Keratinocyte (primary cell): ENCODE results near the gene OLR1. TPM values are rescaled to one million over a fixed set of nuclear protein-coding genes. Genes with fewer than 3 reads are reported as not detected.

Experiments
- DNase-seq: peaks from one replicate; pipeline ENCODE4 v3.0.0-alpha.2; 2011; ENCODE audit warnings: low read depth, missing footprints, low spot score
- FAIRE-seq: peaks from 2 replicates; lab custom pipeline; 2011; peaks lifted over from hg19 to GRCh38; lab: Jason Lieb, UNC
- H2AFZ ChIP-seq: 2 replicates; pipeline ENCODE4 v1.6.0; 2012; ENCODE audit warnings: low read length, control low read depth, inconsistent platforms; ENCODE audit not compliant: control insufficient read depth
- H3K27ac ChIP-seq: 2 replicates; pipeline ENCODE4 v1.5.1; 2011; ENCODE audit warnings: low read length; ENCODE audit not compliant: control insufficient read depth, insufficient read depth
- H3K27me3 ChIP-seq: 3 replicates; pipeline ENCODE4 v1.6.0; 2011; ENCODE audit warnings: low read length; ENCODE audit not compliant: control insufficient read depth, insufficient read depth; ENCODE audit errors: extremely low read depth
- H3K36me3 ChIP-seq, 2 experiments: 2 replicates in 1 of 2; 3 replicates in 1 of 2; pipeline ENCODE4 v1.5.1; 2011; ENCODE audit warnings: low read length in 2 of 2, mild to moderate bottlenecking in 1 of 2; ENCODE audit not compliant: control insufficient read depth in 2 of 2, insufficient read depth in 2 of 2; ENCODE audit errors: extremely low read depth in 1 of 2
- H3K4me1 ChIP-seq: 3 replicates; pipeline ENCODE4 v1.5.1; 2011; ENCODE audit warnings: low read length; ENCODE audit not compliant: control insufficient read depth, insufficient read depth; ENCODE audit errors: extremely low read depth
- H3K4me2 ChIP-seq: 3 replicates; pipeline ENCODE4 v1.6.0; 2011; ENCODE audit warnings: low read depth, low read length; ENCODE audit not compliant: control insufficient read depth, insufficient read depth; ENCODE audit errors: extremely low read depth
- H3K4me3 ChIP-seq, 3 experiments: fragments of 200-600 bp in 1 of 3; sonication (generic) in 1 of 3; 2 replicates in 2 of 3; 3 replicates in 1 of 3; pipeline ENCODE4 v1.5.1; 2011 to 2016; ENCODE audit warnings: low read length in 3 of 3, mild to moderate bottlenecking in 3 of 3, control low read depth in 2 of 3, inconsistent platforms in 1 of 3, low read depth in 1 of 3, mixed read lengths in 1 of 3, mixed run types in 1 of 3, moderate library complexity in 1 of 3; ENCODE audit not compliant: control insufficient read depth in 2 of 3, insufficient read depth in 2 of 3; ENCODE audit errors: extremely low read depth in 1 of 3
- H3K79me2 ChIP-seq: 2 replicates; pipeline ENCODE4 v1.6.0; 2012; ENCODE audit warnings: low read length; ENCODE audit not compliant: control insufficient read depth, insufficient read depth
- H3K9ac ChIP-seq: 3 replicates; pipeline ENCODE4 v1.6.0; 2011; ENCODE audit warnings: low read length; ENCODE audit not compliant: control insufficient read depth, insufficient read depth; ENCODE audit errors: extremely low read depth
- H3K9me1 ChIP-seq: 3 replicates; pipeline ENCODE4 v1.6.0; 2011; ENCODE audit warnings: low read length; ENCODE audit not compliant: control insufficient read depth, insufficient read depth; ENCODE audit errors: extremely low read depth
- H3K9me3 ChIP-seq: 2 replicates; pipeline ENCODE4 v1.5.1; 2012; ENCODE audit warnings: low read depth, low read length; ENCODE audit not compliant: control insufficient read depth
- H4K20me1 ChIP-seq: 3 replicates; pipeline ENCODE4 v1.6.0; 2011; ENCODE audit warnings: low read length; ENCODE audit not compliant: control insufficient read depth, insufficient read depth; ENCODE audit errors: extremely low read depth
- EZH2 ChIP-seq: IDR thresholded peaks from one replicate; pipeline ENCODE4 v1.6.1; 2012; ENCODE audit warnings: inconsistent platforms, mild to moderate bottlenecking, low read length, moderate library complexity
- dilution Hi-C: fragments of 300-500 bp; cut with MboI; formaldehyde crosslinking; loops from one replicate; pipeline ENCODE4 v1.7.0; 2020; ENCODE audit warnings: low sequenced_read_pairs; ENCODE audit not compliant: extremely low pct_ligation_motif_present
- polyA plus RNA-seq, 5 experiments: library from polyadenylated mRNA; depleted of rRNA in 3 of 5; stranded (reverse) in 3 of 5; stranded (forward) in 1 of 5; unstranded in 1 of 5; fragments of >200 nt; gene quantifications; 1 replicate in 1 of 5; 2 replicates in 3 of 5; 3 replicates in 1 of 5; pipeline versions ENCODE4 v1.2.1 to v1.2.3, GENCODE V29; 2011 to 2012; ENCODE audit warnings: missing spikeins in 2 of 5, low read depth in 1 of 5, low replicate concordance in 1 of 5
- TF ChIP-seq, protein P1 (sequence below), 3 experiments: IDR thresholded peaks in 1 of 3; conservative IDR thresholded peaks in 1 of 3; optimal IDR thresholded peaks in 1 of 3; 2 replicates in 2 of 3; 3 replicates in 1 of 3; pipeline versions ENCODE3 to v1.5.1; 2011; ENCODE audit warnings: low read length in 3 of 3, mild to moderate bottlenecking in 3 of 3, moderate library complexity in 2 of 3, control low read depth in 1 of 3, inconsistent platforms in 1 of 3; ENCODE audit not compliant: insufficient read depth in 2 of 3; ENCODE audit errors: extremely low read depth in 1 of 3

Gene OLR1
- polyA plus RNA-seq, 1 donor (not counting 4 experiments of a cell fraction or from before 2014, with no cell fraction given), result 0.17 TPM

DNA sequence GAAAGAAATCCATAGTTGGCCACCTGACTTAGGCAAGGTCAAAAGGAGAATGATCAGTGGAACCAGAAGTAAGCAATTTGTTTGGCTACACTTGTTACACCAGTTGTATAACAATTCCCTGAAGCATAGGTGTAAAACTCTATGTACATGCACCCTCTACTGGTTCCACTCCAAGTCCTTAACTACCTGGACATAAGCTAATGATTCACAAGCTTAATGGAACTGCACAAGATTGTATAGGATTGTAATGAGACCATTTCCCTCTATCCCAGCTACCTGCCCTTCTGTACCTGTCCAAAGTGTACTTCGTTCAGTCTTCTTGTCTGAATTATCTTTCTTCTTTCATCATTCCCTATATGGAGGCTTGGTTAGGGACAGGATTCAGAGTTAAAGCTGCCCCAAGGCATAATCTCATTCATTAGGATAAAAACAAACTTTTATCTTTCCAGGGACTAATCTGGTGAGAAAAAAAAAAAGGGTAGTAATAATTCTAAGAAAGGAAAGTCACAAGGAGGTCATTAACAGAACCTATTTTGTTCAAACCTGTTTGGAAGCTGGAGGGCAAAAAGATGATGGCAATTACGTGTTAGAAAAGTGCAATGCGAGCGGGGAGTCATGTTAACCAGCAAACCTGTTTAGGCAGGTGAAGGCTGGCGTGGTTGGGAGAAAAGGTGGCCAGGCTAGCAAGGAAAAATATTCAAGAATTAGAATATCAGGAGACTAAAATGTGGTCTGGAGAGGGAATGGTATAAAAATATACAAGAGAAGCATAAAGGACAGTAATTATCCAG lies 4.1 kb upstream of the OLR1 start:
- H3K9me3 ChIP-seq, result no peaks in the 10 kb centered on the region
- peak overlapping the region; percentile 94 for H3K27ac ChIP-seq
- H3K27me3 ChIP-seq, result no peaks in the 10 kb centered on the region
- no peaks in the 10 kb centered on the region for H3K9me1 ChIP-seq
- FAIRE-seq (peak; percentile 87), DNase-seq (peak; percentile 19)
- no peaks in the 10 kb centered on the region for H3K36me3 ChIP-seq
- H3K9ac ChIP-seq, result peak overlapping the region; percentile 65
- peak overlapping the region; percentile 92 for H3K4me2 ChIP-seq
- peak overlapping the region in 2 of 3 experiments; percentile 48 to 57 for H3K4me3 ChIP-seq
- dilution Hi-C loops, result no loop called here
- TF ChIP-seq EZH2, result no peak
- TF ChIP-seq, protein P1, sequence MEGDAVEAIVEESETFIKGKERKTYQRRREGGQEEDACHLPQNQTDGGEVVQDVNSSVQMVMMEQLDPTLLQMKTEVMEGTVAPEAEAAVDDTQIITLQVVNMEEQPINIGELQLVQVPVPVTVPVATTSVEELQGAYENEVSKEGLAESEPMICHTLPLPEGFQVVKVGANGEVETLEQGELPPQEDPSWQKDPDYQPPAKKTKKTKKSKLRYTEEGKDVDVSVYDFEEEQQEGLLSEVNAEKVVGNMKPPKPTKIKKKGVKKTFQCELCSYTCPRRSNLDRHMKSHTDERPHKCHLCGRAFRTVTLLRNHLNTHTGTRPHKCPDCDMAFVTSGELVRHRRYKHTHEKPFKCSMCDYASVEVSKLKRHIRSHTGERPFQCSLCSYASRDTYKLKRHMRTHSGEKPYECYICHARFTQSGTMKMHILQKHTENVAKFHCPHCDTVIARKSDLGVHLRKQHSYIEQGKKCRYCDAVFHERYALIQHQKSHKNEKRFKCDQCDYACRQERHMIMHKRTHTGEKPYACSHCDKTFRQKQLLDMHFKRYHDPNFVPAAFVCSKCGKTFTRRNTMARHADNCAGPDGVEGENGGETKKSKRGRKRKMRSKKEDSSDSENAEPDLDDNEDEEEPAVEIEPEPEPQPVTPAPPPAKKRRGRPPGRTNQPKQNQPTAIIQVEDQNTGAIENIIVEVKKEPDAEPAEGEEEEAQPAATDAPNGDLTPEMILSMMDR (optimal IDR thresholded peaks at IDR 0.05 in 1 of 3, IDR thresholded peaks at IDR 0.05 in 1 of 3, conservative IDR thresholded peaks at IDR 0.05 in 1 of 3; ENCODE audit: extremely low read depth in 1 of 3, insufficient read depth in 2 of 3, low read length in 3 of 3), result peak in 1 of 3 experiments; percentile 37
- H2AFZ ChIP-seq, result no peak overlapping the region
- H3K79me2 ChIP-seq, result no peaks in the 10 kb centered on the region
- peaks cover 46% of the 10 kb centered on the region for H3K4me1 ChIP-seq
- H4K20me1 ChIP-seq, result no peaks in the 10 kb centered on the region

DNA sequence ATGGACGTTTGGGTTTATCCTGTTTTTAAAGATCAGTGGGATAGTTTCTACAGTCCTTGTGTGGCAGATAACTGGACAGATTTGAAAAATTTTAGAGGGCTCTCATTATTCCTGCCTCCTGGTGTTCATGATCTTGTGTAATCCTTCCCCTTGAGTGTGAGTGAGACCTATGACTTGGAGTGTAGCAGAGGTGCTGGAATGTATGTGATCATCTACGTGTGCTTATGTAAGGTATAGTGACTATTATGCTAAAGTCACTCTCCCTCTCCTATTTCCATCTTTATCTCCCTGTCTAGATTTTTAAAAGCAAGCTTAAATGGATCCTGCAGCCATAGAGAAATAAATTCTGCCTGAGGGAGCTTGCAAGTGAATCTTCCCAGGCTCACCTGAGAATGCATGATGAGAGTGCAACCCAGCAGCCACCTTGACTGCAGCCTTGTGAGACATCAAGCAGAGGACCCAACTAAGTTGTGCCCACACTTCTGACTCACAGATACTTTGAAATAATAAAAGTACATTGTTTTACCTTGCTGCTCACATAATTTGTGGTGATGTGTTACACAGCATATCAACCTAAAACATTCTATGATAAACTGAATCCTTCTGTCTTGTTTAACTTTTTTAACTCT lies 3.2 kb upstream of the OLR1 start:
- peak; percentile 74 for FAIRE-seq
- dilution Hi-C loops, result no loop called here
- H3K27ac ChIP-seq, result peak overlapping the region; percentile 94
- peaks cover 45% of the 10 kb centered on the region for H3K4me1 ChIP-seq
- H4K20me1 ChIP-seq, result no peaks in the 10 kb centered on the region
- no peaks in the 10 kb centered on the region for H3K9me1 ChIP-seq
- no peak overlapping the region for H2AFZ ChIP-seq
- peak overlapping the region; percentile 92 for H3K4me2 ChIP-seq
- H3K36me3 ChIP-seq, result no peaks in the 10 kb centered on the region
- H3K9ac ChIP-seq, result peak overlapping the region; percentile 65
- DNase-seq, result peak; percentile 17
- no peaks in the 10 kb centered on the region for H3K79me2 ChIP-seq
- no peaks in the 10 kb centered on the region for H3K27me3 ChIP-seq
- H3K4me3 ChIP-seq, result peak overlapping the region in 2 of 3 experiments; percentile 48 to 57
- H3K9me3 ChIP-seq, result no peaks in the 10 kb centered on the region
- TF ChIP-seq, protein P1 (optimal IDR thresholded peaks at IDR 0.05 in 1 of 3, IDR thresholded peaks at IDR 0.05 in 1 of 3, conservative IDR thresholded peaks at IDR 0.05 in 1 of 3; ENCODE audit: extremely low read depth in 1 of 3, insufficient read depth in 2 of 3, low read length in 3 of 3), result no peak
- no peak for TF ChIP-seq EZH2
